Measurements from ENCODE around the gene SORCS3.

SORCS3 gene

DNA sequence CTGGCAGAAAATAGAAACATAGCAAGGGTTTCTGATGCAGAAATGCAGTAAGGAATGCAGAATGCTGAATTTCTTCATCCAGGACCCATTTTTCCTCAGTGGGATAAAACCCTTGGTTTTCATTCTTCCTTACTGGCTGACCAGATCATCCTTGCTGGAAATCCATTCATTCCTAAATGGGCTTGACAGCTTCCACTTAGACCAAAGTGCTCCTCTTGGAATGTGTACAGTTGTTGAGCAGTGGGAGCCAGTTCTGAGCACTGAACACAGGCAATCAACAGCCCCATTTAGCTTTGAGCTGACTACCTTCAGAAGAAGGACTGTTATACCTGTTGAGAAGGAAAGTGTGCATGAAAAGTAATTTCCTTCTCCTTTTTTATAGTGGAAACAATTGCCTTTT lies 232.1 kb downstream of the SORCS3 start:
- DNase-seq, result no peak

DNA sequence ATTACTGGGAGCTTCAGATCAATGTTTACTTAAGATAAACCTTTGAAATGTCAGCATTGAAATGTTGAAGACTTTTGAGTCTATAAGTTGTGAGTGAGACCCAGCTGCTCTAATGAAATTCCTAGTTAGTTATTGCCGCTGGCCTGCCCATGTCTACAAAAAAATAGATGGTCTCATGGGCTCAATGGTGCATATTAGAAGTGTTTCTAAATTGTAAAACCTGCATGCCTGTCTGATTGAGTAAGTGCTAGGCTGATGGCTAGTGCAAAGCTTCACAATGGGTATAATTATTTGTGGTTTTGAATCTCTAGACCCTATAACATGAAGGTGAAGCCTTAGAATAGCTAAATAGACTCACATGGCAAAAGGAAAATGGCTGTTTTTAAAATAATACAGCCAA lies 234.5 kb downstream of the SORCS3 start:
- DNase-seq, result no peak

DNA sequence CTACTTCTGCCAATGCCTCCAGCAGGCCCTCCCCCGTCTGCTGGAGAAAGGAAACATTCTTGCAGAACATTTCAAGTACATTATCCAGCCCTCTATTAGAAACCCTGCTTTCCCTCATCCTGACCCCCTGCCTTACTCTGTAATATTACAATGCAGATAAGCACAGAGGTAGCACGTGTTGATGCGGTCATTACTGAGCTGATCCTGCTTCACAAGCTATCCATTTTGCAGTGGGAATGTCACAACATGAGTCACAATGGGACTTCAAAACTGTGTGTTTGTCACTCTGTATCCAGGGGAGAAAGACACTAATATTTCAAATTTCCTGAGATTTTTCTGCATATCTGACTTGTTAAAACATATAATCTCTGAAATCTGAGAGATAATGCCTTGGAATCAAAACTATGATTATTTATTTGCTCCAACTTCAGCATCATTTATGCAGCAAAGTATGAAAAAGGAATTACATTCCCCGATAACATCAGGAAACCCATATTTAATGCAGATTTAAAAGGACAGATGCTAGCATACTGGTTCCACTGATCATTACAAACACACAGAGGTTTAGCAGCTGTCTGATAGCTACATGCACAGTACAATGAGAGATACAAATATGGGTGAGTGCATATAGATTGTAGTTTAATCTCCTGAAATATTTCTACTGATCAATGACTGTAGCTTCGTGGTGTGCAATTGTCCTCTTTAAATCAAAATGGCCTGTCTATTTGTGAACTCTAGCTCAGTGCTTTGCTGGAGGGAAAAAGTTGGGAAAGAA lies 239.7 kb downstream of the SORCS3 start:
- no peak for DNase-seq

DNA sequence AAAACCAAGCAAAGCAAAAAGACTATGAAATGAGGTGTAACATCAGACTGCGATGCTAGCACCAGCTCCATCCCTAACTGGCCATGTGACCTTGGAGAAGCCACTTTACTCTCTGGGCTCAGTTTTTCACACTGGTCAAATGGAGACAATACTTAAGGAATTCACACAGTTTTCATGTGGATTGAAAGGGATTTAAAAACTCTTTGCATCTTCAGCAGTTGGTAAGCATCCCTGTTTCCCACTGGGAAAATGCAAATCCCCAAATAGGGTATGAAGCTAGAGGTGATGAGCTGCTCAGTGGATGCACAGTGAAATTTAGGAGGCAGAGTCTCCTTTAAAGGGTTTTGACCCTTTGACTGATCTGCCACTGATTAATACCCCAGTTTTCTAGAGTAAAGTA lies 240.7 kb downstream of the SORCS3 start:
- no peak for DNase-seq

DNA sequence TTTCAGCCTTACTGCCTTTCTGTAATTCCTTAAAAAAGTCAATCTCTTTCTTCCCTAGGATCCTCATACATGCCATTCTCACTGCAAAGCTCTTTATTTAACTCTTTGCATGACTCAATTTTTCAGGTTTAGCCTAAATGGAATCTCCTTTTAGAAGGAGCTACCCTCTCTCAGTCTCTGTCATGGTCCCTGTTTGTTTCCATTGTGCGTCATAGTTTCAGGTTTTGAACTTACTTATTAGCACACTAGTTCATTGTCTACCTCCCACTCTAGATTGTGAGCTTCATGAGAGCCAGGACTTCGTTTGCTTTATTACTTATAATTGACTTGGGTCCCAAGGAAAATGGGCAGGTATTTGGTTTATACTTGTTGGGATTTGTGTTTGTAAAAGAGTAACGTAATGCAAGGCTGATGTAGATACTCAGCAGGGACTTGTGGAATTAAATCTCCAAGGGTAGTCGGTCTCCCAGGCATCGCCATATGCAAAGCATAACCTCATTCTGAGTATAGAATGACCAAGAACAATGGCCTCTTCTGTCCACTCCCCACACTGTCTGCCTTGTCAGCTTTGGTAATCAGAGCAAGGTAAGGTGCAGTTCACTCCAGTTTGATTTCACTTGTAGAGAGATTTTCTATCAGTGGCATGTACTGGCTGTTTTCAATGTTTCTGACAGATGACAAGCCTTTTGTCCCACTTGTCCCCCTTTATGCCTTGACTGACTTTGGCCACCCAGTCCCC lies 252.0 kb downstream of the SORCS3 start:
- DNase-seq, result no peak

DNA sequence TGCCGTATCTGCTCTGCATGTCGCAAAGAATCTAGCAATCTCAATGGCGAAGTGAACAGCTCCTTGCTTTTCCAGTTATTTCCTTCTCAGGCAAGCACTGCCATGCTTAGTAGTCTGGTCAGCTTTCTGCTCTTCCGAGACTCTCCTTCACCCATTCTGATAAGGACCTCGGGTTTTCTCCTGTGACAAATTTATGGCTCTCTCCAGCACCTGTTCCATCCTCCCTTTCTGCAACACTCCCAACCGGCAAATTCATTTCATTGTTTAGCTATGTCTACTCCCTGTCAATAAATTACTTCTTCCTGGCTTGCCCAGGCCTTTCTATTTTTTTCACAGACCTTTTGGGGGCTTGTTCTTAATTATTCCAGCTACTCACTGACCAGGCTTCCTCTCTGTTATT lies 252.6 kb downstream of the SORCS3 start:
- DNase-seq, result no peak

DNA sequence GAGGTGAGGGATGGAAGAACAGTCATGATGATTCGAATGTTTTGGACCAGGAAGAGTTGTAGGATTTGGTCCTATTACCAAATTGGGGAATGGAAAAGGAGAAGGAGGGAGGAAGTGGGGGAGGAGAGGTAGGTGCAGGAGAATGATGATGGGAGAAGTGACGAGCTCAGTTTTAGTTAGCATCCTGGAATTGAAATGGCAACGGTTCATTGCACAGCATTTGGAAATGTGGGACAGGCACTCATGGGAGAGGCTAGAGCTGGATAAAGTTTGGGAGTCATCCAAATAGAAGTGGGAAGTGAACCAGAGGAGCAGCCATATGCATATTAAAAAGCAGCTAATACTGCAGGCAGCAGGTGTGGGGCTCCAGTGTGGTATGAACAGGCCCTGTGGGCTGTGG lies 253.6 kb downstream of the SORCS3 start:
- DNase-seq, result no peak

DNA sequence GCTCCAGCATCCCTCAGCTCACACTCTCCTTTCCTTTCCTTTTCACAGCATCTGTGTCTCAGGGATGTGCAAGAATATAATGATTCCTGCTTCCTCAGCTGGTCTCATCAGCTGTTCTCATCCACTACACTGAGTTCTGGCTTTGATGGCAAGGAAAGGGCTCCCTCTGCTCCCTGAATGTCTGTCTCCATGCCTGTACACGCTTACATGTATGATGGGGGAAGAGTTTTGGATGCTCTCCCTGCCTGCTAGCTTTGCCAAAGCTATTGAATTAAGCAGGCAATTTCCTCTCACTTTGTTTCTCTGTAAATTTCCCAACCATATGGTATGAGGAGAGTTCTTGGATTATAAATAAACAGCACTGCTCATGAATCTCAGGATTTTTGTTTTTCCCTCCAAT lies 254.5 kb downstream of the SORCS3 start:
- no peak for DNase-seq

DNA sequence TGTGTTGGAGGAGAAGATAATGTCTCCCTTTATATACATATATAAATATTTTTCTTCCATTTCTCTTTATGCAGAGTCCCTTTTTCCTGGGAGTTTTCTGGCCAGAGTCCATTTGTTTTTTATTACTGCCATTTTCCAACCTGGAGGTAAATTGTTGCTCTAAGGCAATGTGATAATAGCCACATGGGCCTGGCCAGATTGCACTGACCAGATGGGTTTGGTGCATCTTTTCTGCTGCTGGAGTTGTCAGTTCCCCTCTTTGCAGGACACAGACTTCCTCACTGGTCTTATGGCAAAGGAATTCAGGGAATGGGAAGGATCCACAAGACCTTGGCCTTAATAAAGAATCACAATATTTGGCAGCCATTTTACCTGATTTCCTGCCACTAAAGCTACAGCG lies 254.9 kb downstream of the SORCS3 start:
- no peak for DNase-seq

DNA sequence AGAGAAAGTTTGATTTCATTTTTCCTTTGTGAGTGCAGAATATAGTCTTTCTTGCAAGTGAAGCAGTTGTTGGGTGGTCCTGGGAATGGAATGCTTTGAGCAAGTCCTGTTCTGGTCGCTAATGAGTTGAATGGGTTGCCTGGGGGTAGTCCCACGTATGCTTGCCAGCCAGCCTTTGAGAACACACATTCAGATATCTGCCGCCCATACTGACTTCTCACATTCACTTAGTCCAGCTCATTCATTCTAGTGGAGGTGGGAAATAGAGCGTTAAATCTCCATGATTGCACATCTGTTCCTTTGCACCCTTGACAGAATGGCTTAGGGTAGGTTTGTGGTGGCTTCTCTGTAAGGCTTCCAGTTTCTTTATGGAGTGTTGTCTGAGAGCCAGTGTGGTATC lies 256.6 kb downstream of the SORCS3 start:
- no peak for DNase-seq

DNA sequence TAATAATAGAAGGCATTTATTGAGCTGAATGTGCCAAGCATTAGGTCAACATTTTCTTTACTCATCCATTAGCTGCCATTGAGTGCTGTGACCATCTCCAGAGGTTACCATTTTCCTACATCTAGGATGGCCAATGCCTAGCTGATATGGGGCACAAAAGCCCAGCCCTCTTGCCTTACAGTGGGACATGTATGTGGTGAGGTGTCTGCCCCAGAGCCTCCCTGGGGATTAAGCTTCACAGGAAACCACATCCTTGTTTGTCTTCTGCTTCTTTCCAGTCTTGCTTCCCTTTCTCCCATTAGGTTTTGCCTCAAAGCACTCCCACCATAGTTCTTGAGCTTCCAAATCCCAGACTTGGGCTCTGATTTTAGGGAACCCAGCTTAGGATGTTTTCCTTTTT lies 258.7 kb downstream of the SORCS3 start:
- DNase-seq, result no peak

DNA sequence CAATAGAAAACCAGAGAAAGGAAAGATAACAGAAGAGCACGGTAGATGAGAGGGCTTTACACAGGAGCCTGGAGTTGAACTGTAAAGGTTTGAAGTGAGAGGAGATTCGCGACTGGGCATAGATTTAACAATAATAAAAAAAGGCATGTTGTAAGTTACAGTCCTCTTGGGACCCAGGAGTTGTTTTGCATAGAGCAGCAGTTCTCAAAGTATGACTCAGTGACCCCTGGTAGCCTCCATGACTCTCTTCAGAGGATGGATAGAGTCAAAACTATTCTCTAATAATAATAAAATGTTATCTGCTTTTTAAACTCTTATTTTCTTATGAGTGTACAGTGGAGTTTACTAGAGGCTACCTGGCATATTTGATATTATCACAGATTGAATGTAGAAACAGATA lies 262.3 kb downstream of the SORCS3 start:
- DNase-seq, result no peak

DNA sequence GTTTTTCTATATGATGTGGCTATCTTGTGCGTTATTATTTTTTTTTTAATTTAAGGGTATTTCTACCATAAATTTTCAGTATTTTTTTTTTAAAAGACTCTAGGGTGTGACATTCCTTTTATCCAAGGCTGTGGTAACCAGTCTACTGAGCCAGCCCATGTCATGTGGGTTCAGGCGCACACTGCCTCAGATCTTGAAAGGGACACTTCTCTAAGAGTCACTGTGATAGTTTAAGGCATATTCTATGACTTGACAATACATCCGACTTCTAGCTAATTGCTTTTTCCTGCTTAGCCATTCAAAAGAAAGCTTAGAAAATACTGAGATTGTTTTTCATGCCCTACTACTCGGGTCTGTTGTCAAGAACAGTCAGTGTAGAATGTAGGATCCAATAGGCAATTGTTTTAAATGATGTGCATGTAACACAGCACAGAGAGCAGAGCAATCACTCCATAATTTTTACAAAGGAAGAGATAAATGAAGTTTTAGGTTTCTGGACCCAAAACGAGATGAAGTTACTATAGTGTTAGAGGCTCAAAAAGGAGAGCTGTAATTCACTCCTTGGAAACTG lies 263.7 kb downstream of the SORCS3 start:
- DNase-seq, result no peak

DNA sequence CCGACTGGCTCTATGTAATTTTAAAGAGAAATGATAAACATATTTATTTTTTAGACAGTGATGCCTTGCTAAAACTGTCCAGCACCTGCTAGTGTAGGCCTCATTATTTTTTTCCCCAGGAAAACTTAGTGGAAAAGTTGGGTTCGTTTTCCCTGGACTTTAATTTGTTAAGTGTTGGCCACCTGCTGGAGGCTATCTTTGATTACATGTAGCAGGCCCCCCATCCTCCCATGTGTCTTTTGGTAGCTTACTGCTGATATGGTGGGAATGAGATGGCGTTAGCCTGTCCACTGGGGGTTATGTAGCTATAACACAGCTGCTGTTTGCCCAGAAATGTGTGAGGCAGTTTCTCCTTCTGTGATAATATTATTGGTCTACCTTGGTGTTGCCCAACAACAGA lies 265.0 kb downstream of the SORCS3 start:
- no peak for DNase-seq

DNA sequence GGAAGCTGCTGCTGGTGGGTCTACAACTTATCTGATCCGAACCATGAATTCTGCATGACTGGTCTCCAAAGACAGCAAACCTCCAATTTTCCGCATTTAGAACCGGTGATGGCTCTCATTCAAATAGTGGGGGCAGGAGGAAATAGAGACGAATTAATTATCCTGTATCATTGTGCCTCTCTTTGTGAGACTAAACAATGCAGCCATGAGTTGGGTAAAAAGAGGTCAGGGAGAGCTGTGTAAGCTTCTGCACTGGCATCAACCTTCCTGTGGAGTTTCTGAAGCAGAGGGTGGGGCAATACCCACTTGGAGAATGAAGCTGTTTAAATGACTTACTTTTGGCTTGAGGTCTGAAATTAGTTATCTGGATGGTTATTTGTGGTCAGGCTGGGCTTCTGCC lies 266.4 kb downstream of the SORCS3 start:
- no peak for DNase-seq

DNA sequence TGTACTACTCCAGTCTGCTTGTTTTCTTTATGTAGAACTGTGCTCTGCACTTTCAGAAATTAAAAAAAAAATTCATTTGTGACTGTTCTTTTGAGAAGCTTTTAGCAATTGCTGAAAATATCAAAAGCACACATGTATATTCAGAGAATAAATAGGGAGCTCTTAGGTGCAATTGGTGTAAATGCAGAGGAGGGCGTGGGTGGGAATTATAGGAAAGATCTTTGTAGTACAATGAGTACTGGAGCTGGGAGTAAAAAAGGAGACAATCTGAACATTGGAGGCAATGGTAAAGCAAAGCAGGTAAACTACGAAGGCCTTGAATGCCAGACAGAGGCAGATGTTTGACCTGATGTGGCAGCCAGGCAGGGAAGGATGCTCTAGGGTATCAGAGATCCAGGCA lies 267.5 kb downstream of the SORCS3 start:
- no peak for DNase-seq

DNA sequence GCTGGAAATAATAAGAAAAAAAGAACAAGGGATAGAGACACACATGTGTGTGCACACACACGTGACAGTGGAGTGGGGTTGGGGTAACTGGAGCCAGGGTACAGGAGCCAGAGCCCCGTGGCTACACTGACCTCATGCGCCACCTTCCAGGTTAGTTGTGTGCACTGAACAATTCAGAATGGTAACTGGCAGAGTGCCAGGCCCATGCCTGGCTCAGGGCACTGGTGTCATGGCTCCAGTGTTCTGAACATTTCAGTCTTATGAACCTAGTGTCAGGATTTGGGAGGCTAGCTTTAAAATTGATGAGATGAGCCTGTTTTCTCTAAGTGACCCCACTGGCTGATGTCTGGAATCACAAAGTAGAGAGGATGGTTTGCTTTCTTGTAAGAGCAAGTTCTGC lies 269.6 kb downstream of the SORCS3 start:
- no peak for DNase-seq

DNA sequence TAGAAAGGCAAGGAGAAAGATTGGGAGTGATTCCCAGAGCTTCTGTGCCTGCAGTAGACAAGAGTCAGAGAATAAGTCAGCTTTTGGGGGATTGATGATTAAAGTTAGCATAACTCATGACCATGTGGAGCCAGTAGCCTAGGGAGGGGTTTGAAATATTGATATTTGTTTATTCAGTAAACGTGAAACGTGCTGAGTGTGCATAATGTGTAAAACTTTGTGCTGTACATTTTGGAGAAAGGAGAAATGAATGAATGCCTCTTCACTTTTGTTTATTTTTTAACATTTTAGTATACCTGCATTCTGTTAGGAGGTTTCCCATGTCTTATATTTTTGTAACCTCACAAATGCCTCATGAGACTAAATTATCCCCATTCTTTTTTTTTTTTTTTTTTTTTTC lies 272.3 kb downstream of the SORCS3 start:
- no peak for DNase-seq

DNA sequence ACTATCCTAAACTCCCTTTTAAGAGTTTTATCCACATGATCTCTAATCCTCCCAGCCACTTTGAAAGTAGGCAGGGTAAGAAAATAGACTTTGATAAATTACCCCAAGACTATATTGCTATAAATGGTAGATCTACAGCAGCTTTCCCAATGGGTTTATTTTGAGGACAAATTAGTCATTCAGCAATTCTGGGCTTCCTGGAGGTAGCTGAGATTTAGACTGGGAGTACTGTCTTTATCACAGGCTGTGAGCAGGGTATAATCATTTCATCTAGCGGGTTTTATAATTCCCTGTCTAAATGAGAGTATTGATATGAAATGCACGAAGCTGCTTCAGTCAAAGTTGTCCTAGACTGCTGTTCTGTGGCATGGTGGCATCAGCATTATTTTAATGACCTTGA lies 279.4 kb downstream of the SORCS3 start:
- DNase-seq, result no peak

DNA sequence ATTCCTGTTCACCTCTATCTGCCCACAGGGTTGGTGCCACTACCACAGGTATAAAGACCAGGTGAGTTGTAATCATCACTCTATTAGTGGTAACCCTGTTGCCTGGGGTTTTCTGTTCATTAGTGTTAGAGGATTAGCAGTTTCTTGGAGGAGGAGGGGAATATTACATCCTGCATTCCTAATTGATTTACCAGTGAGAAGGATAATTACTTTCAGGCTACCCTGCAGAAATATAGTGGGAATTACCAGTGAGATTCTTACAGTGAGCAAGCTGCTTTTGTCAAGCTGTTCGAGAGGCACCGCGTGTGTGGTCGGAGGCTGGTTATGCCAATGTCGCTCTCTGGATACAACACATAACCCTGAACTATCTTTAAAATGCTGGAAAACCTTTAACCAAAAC lies 280.7 kb downstream of the SORCS3 start:
- no peak for DNase-seq

DNA sequence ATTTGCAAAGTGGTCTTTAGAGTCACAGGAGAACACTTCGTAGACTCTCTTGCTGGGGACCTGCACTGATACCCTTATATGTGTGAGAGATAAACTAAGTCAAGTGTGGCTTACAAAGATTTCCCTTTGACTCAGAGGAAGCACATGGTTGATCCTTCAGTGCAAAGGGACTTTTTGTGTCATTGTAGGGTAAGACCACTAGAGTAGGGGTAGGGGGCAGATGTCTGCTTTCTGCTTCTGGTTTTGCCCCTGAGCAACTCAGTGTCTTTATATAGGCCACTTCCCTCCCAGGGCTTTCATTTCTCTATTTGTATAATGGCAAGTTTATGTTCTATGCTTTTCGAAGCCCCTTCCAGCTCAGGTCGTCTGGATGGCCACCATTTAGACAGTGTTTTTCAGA lies 281.7 kb downstream of the SORCS3 start:
- no peak for DNase-seq

DNA sequence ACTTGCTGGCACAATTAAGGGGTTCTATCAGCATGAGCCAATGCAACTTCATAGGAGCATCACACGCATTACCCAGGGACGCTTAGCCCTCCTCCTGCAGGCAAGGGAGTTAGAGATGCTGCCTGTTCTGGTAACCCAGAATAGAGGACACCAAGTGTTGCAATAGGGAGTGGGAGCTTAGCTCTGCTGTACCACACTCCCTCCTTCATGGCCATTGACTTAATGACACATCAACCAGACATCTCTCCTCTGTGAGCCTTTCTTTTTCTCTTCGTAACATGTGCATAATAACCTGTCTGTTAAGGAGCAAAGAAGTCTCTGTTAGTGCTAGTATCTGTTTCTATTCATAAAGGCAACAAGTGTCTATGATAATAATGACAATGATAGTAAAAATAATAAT lies 282.4 kb downstream of the SORCS3 start:
- DNase-seq, result no peak

DNA sequence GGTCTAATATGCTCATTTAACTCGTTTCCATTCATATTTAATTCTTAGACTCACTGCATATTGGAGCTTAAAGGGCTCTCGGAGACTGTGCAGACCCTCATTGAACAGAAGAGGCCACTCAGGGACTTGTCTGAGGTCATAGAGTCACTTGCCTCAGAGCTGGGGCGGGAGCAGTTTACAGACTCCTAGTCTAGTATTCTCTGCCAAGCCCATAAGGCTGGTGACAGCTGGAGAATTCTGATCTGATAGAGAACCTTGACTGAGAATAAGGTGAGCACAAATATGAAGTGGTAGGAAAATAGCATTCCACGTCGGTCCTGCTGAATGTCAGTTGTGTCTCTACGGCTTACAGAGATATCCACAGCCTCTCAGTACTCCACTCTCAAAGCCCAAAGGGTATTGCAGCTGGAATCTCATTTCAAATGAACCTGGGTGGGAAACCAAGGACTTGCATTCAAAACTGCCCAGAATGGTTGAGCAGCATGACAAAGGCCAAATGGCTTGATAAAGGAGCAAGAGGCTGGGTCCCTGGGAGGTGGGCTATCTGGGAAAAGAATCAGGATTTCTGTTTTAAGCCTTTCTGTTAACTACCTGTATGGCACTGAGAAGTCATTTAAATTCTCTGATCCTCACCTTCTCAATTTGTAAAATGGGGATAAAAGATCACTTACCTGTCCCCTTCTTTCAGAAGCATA lies 283.2 kb downstream of the SORCS3 start:
- no peak for DNase-seq
